HG03521 (cell line): Measurements from ENCODE around the gene PLA2G1B.

Experiments used
- ATAC-seq: cut with Tn5 transposase; IDR thresholded peaks from one replicate; pipeline ENCODE4 v1.9.1; 2021; ENCODE audit warnings: mild to moderate bottlenecking, moderate library complexity; ENCODE audit not compliant: unreplicated experiment

PLA2G1B gene

GRCh38 chr12:120331390-120331789 is 3.8 kb upstream of the PLA2G1B start:
- ATAC-seq: no peak

- no peak for ATAC-seq
Measured at GRCh38 chr12:120328228-120328627, 649 bp upstream of the PLA2G1B start.

- ATAC-seq: no peak
Measured at GRCh38 chr12:120324841-120325417, 2.6 kb downstream of the PLA2G1B start.

- ATAC-seq: no peak
Measured at GRCh38 chr12:120323772-120324171, 3.8 kb downstream of the PLA2G1B start.

GRCh38 chr12:120321382-120322202 is 6.0 kb downstream of the PLA2G1B start:
- no peak for ATAC-seq

GRCh38 chr12:120317224-120318105 is 10.1 kb downstream of the PLA2G1B start:
- peak; percentile 95 for ATAC-seq

- ATAC-seq: no peak
Measured at GRCh38 chr12:120316798-120317223, 10.8 kb downstream of the PLA2G1B start.

- no peak for ATAC-seq
Measured at GRCh38 chr12:120314220-120314619, 13.4 kb downstream of the PLA2G1B start.

- ATAC-seq: peak; percentile 89
Measured at GRCh38 chr12:120301962-120302815, 25.4 kb downstream of the PLA2G1B start, which contains the start of gene SIRT4. SIRT4 (plus strand) TSS chr12:120302321; CDS start chr12:120303562, 1,241 bp downstream.

GRCh38 chr12:120292661-120293531 is 34.7 kb downstream of the PLA2G1B start, which contains the start of gene RNU4-1:
RNU4-1 (minus strand) TSS chr12:120293237.
- peak; percentile 45 for ATAC-seq

GRCh38 chr12:120292411-120292660 is 35.2 kb downstream of the PLA2G1B start:
- ATAC-seq: peak; percentile 2

- ATAC-seq: no peak
Measured at GRCh38 chr12:120290609-120291305, 36.8 kb downstream of the PLA2G1B start.

GRCh38 chr12:120287491-120287890 is 40.1 kb downstream of the PLA2G1B start:
- no peak for ATAC-seq

GRCh38 chr12:120286768-120287490 is 40.6 kb downstream of the PLA2G1B start:
- ATAC-seq: no peak

- no peak for ATAC-seq
Measured at GRCh38 chr12:120284381-120284780, 43.2 kb downstream of the PLA2G1B start.

- ATAC-seq: no peak
Measured at GRCh38 chr12:120283318-120283717, 44.3 kb downstream of the PLA2G1B start.

- ATAC-seq: no peak
Measured at GRCh38 chr12:120278137-120279069, 49.2 kb downstream of the PLA2G1B start.
